Measurements from ENCODE around the gene CACNA2D3. TPM values are rescaled to one million over a fixed set of nuclear protein-coding genes. Genes with fewer than 3 reads are reported as not detected.
"Not testable (repeated sequence)": the region's sequence is repeated elsewhere in the genome, so short reads cannot be mapped to it uniquely, and the experiment has no call there.

Gene CACNA2D3
- total RNA-seq, 1 experiment from 2014 or later = not detected

DNA sequence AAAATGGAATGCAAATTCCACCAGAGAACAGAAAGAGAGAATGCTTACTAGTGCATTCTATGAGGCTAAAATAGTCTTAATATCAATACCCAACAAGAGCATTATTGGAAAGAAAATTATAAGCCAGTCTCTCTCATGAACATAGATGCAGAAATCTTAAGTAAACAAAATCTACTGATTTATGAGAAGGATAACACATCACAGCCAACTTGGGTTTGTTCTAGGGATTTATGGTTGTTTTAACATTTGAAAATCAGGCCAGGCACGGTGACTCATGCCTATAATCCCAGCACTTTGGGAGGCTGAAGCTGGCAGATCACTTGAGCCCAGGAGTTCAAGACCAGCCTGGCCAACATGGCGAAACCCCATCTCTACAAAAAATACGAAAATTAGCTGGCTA, 989.6 kb downstream of the CACNA2D3 start:
- in situ Hi-C loops (cut with HindIII; ENCODE audit: low sequenced_read_pairs) = loop anchor here (5.0 kb wide), 1 partner anchor 40 kb away; no protein-coding TSS in a partner anchor
- not testable (repeated sequence) for DNase-seq (ENCODE audit: low spot score)

DNA sequence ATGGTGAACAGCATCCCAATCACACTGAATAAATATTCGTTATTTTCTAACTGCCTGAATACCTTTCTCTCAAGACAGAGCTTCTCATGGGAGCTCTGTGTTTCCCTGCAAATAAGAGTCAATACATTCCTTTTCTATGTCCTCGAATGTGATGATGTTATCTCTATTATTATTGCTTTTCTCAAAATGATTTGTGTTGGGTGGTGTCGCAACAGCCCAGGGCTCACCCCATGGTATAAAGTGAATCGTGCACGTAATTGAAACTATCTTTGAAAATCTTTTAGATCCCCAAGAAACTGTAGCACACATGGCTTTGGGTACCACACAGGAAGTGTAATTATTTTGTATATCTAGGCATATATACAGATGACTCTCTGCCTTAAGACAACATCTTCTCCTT, 996.1 kb downstream of the CACNA2D3 start:
- in situ Hi-C loops (cut with HindIII; ENCODE audit: low sequenced_read_pairs) = no loop called here
- DNase-seq (ENCODE audit: low spot score) = no peak

DNA sequence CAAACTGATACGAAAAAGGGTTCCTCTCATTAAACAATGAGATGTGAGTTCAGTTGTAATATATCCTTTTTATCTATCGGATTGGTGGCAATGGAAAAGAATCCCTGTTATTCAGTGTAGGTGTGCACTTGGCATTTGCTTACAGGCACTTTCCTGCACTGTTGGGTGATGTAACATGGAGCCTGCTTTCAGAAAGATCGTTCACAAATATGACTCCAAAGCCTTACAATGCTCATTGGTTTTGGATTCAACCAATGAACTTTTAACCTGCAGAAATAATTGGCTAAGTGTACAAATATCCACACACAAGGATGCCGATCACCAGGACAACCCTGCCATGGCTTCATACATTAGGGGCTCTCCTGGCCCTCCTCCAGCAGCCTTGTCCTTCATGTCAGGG, 996.9 kb downstream of the CACNA2D3 start:
- in situ Hi-C loops (cut with HindIII; ENCODE audit: low sequenced_read_pairs) = no loop called here
- DNase-seq (ENCODE audit: low spot score) = no peak

DNA sequence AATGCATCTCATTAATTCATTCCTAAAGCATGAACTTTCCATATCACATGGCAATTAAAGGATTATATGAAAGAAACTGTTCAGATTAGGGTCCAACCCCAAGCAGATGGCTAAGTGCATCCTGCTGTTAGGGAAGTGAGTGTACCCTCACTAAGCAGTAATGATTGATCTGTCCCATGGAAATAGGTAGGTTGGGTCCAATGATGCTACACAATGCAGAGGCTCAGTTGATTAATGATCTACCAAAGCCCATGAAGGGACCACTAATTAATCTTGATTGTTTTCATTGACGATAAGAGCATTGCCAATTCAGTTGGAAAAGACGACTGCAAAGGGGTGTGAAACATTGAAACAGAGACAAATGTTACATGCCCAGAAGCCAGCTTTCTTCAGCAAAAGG, 1000.0 kb downstream of the CACNA2D3 start:
- DNase-seq (ENCODE audit: low spot score) = no peak
- in situ Hi-C loops (cut with HindIII; ENCODE audit: low sequenced_read_pairs) = no loop called here

Other genes starting within 250 kb of the CACNA2D3 start
- 26.3 and 41.7 TPM in 2 replicates for gene ACTR8, start 240.4 kb upstream of the CACNA2D3 start, total RNA-seq (2014; rRNA removed; shearing (Covaris generic))
- gene SELENOK, start 230.7 kb upstream of the CACNA2D3 start, total RNA-seq (2014; rRNA removed; shearing (Covaris generic)) = 45.9 and 68.5 TPM in 2 replicates